Measurements from ENCODE around the gene MROH9.

Gene MROH9

GRCh38 chr1:170967042-170967910 lies 31.9 kb downstream of the MROH9 start:
- DNase-seq: peak; percentile 72

DNA sequence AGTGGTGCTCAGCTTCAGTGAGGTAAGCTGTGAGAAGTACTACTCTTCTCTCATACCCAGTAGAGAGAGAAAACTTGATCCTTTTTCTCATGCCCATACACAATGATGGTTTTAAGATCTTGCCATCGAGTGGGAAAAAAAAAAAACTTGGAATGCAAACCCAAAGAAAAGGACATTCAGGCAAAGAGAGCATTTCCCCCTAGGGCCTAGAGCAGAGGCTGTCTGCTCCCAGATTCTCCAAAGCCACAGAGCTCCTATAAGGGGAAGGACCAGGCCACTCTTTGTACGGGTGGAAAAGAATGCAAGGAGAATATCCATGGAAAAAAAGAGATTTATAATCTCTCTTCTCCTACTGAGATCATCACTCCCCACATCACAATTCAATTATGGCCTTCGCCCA lies 34.9 kb downstream of the MROH9 start:
- DNase-seq: no peak

DNA sequence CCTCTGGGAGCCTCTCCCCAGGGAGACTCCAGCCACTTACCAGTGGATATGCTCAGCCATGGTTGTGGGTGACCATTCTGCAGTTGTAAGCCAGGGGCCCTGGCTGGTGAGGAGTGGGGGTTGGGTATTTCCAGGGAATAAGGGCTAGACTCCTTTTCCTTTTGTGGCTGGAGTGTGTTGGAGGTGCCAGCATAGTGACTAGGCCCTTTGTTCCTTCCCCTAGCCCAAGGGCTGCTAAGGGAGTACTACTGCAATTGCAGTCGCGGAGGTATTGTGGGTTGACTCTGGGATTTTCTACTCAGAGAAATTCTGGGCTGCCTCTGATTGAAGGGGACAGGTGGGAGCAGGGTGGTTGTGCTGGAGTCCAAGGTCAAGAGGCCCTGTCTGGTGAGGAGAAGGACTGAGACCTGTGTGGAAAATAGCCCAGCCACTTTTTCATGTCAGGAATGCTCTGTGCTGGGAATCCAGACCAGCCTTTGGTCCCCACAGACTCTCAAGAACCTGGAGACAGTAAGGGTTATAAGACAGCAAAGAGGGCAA lies 43.1 kb downstream of the MROH9 start:
- DNase-seq: no peak

DNA sequence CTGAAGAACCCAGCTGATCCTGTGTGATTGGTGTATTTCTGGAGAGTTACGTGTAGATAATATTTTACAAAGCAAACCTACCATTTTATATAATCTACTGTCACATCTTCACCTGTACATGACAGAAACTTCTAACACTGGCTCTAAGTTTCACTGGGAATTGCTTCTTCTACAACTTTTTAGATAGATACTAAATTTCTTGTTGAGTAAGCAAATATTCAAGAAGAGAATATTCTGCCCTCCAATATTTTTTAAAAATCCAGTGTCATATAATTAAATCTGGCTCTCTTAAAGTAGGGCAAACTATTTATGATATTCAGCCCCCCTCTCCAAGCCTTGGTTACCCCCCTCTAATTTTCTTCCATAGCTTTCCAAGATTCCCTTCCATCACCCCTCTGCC lies 50.1 kb downstream of the MROH9 start:
- no peak for DNase-seq

DNA sequence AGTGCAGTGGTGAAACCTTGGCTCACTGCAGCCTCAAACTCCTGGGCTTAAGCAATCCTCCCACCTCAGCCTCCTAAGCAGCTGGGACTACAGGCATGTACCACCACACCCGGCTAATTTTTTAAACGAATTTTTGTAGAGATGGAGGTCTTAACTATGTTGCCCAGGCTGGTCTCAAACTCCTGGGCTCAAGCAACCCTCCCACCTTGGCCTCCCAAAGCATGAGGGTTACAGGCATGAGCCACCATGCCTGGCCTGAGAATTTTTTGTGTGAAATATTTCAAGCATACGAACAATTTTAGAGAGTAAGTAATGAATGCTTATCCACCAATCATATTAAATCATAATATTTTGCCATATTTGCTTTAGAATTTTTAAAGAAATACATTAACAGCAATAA lies 51.6 kb downstream of the MROH9 start:
- no peak for DNase-seq

- DNase-seq: no peak
These were observed 52.1 kb downstream of the MROH9 start for GRCh38 chr1:170987424-170987823.

DNA sequence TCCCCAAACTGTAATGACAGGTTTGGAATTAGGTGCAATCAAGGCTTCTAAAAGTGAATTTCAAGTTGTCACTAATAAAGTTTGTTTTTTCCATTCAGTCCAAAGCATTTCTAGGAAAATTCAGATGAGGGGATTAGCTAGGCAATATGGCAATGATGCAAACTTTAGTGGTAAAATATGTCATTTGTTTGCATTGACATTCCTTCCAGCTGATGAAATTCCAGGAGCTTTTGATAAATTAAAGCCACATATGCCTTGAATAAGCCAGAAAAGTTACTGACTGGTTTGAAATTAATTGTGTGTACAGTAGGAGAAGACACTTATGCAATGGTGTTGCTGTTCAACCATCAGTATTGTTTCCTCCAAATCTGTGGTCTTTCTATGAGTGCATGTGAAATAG lies 57.8 kb downstream of the MROH9 start:
- DNase-seq: no peak

DNA sequence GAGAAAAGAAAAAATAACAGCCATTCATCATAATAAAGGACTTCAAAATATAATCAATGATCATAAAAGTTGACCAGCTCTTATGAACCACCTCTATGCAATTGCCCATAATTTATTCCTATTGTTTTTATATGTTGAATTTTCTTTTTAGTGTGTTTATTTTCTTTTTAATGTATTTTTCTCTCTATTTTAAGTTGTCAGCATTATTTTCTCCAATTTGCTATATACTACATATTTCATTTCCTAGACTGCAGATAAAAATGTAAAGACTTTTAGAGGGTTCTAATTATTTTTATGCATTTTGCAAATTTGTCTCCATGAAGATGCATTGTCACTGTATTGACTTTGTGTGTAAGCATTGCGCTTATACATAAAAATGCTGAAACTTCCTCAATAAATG lies 58.4 kb downstream of the MROH9 start:
- no peak for DNase-seq

DNA sequence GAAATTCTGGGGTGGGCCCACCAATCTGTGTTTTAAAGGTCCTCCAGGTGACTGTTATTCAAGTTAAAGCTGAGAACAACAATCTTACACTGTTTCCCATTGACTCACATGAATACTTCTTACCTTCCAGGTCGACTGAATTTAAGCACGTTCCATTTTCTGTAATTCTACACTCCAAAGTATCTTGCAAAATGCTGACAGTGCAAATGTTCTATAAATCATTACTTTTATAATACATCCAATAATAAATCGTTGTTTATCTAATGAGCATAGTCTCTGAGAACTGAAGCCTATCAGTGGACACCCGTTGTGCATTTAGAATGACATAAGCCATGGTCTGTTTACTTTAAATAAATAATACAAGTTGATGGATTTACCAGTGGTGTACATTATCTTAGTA lies 79.5 kb downstream of the MROH9 start:
- DNase-seq: no peak

GRCh38 chr1:171017426-171017825 lies 82.1 kb downstream of the MROH9 start:
- DNase-seq: no peak

GRCh38 chr1:171019971-171020370 lies 84.6 kb downstream of the MROH9 start:
- no peak for DNase-seq

- no peak for DNase-seq
These were observed 97.7 kb downstream of the MROH9 start for GRCh38 chr1:171032822-171033702.

DNA sequence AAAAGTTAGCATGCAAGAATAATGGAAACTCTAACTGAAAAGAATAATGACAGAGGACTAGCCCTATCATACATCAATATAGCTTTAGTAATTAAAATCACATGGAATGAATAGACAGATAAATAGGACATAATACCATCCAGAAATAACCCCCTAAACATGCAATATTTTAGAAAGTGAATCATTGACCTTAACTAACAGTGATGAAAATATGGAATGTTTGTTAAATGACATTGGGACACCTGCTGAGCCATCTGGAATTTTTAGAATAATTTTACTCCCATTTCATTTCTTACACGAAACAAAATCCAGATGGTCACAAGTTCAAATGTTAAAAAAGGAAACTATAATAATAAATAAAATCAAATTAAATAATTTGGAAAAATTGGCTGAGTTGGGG lies 102.3 kb downstream of the MROH9 start:
- DNase-seq: no peak

DNA sequence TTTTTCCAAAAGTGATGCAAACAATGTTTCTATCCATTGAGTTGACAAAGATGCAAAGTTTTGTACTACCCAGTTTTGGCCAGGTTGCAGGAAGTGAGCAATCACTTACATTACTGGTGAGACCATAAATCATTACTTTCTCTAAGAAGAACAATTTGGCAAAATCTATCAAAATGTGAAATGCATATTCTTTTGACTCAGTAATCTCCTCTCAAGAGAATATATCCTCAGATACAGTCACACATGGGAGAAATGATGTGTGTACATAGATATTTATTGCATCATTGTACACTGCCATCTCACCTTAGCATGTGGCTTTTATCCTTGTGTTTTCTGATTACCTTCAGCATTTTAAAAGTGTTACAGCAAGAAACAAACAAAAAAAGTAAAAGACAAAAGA lies 103.0 kb downstream of the MROH9 start:
- no peak for DNase-seq

DNA sequence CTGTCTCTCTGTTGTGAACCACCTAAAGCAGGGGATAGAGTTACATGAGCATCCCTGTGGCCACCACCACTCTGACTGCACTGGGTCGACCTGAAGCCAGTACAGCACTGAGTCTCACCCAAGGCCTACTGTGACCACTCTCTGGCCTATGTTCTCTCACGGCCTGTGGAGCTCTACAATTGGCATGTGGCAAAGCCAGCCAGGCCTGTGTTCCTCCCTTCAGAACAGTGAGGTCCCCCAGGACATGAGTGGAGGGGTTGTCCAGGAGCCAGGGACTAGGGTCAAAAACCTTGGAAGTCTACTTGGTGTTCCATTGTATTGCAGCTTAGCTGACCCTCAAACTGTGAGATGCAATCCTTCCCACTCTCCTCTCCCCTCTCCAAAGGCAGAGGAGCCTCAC lies 112.7 kb downstream of the MROH9 start:
- no peak for DNase-seq

GRCh38 chr1:171052977-171053376 lies 117.6 kb downstream of the MROH9 start:
- DNase-seq: no peak

DNA sequence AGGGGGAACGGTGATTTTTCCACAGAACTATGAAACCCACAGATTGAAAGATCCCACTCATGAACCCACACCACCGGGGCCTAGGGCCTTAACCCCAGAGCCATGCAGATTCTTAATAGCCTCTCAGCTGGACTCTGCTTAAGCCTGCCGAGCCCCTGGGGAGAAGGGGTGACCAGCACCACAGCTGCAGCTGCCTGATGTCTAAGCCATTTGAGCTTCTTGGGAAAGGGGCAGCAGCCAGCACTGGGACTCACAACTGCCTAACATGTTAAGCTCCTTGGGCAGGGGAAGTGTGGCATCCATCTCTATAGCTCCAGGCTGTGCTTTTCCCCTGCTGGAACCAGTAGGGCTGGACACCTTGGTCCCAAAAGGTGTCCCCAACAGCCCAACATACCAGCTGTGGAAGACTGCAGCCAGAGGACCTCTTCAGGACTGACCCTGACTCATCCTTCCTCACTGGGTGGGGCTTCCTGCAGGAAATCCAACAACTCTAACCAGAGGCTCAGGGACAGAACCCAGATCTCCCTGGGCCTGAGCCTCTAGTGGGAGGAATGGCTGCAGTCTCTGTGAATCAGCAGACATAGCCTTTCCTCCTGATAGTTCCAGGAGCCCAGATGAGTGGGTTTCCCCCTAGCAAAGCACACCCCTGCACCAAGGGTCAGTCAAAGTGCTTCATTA lies 120.8 kb downstream of the MROH9 start:
- peak; percentile 10 for DNase-seq

DNA sequence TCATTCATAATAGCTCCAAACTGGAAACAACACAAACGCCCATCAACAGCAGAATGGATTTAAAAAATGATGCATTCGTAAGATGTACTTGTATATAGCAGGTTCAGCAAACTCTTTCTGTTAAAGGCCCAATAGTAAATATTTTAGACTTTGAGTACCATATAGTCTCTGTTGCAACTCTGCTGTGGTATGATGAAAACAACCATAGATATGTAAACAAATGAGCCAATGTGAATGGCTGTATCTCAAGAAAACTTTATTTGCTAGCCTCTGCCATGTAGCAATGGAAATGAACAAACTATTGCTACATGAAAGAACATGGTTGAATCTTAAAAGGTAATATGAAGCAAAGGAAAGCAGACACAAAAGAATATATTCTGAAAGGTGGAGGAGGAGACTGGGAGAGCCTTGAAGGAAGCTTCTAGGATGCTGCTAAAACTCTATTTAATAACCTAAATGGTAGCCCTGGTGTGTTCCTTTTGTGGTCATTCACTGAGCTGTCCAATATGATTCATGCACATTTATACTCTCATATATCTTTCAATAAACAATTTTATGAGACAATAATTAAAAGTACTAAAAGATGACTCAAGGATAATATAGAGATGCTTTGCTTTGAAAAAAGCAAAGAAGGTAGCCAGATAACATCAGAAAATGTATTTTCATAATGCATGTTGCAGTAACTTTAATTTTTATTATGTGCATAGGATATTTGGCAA lies 126.2 kb downstream of the MROH9 start:
- no peak for DNase-seq

GRCh38 chr1:171062902-171063301 lies 127.6 kb downstream of the MROH9 start:
- no peak for DNase-seq

- DNase-seq: no peak
These were observed 139.7 kb downstream of the MROH9 start for GRCh38 chr1:171075041-171075440.

DNA sequence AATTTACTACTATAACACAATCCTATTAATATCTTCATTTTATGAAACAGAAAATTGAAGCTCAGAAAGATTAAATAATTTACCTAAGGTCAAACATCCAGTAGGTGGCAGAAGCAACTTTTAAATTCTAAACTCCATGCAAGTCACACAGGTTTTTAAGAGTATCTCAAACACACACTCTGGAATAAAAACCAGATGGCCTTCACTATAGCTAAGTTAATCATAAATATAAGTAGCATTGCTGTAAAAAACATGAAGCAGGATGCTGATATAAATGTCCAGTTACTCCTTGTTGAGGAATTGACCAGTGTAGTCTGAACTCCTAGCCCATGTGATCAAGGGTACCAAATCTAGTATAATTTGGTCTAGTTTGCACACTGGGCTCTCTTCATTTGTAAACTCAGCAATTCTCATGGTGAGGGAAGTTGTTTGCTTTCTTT lies 146.0 kb downstream of the MROH9 start:
- DNase-seq: peak; percentile 67

DNA sequence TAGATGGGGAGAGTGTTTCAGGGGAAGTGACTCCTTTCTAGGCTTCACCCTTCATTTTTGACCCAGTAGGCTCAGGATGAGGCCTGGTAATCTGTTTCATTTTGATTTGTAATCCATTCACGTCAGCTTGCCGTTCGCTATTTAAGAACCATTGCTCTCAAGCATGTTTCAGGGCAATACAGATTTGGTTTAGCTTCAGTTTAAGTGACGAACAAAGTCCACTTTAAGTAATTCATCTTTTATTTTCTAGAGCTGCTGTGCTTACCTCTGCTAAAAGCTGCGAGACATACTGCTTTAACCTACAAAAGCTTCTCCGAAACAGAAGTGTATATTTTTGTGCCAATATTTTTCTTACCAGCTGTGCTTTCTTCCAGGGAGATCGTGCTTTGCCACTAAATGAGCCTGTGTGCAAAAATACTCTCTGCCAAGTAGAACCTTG lies 146.4 kb downstream of the MROH9 start:
- DNase-seq: no peak

Data from DMS53 (cell line).